Measurements from ENCODE around the gene ARHGAP1. TPM values are rescaled to one million over a fixed set of nuclear protein-coding genes. Genes with fewer than 3 reads are reported as not detected.

The ARHGAP1 gene
- total and polyA plus RNA-seq, 2 of the 13 experiments (the other 11 are each of a cell fraction or from before 2014, with no cell fraction given), result 18.6 to 30.3 TPM

- TF ChIP-seq MLXIP (CRISPR knock-in tag; IDR thresholded peaks at IDR 0.05; ENCODE audit: borderline replicate concordance) (no peak), ZNF558 (CRISPR knock-in tag; IDR thresholded peaks at IDR 0.05; ENCODE audit: borderline replicate concordance) (0 out of 2 replicates have a peak, but pooled peaks have one; percentile 79), ZNF704 (CRISPR knock-in tag; IDR thresholded peaks at IDR 0.05; ENCODE audit: borderline replicate concordance) (peak; percentile 71; the same call in 1 of the 2 replicates), SNAI1 (CRISPR knock-in tag; IDR thresholded peaks at IDR 0.05; ENCODE audit: borderline replicate concordance) (peak; percentile 74; the same call in 1 of the 2 replicates), MTF1 (CRISPR knock-in tag; IDR thresholded peaks at IDR 0.05) (no peak), MIER3 (CRISPR knock-in tag; IDR thresholded peaks at IDR 0.05; ENCODE audit: borderline replicate concordance) (peak; percentile 88), TFDP1 (CRISPR knock-in tag; IDR thresholded peaks at IDR 0.05; ENCODE audit: borderline replicate concordance) (peak; percentile 55; the same call in 1 of the 2 replicates), ATF6 (CRISPR knock-in tag; conservative IDR thresholded peaks at IDR 0.05) (no peak), TEAD3 (CRISPR knock-in tag; optimal IDR thresholded peaks at IDR 0.05; ENCODE audit: borderline replicate concordance) (peak; percentile 74), ZNF878 (CRISPR knock-in tag; IDR thresholded peaks at IDR 0.05) (no peak), ZBTB1 (CRISPR knock-in tag; IDR thresholded peaks at IDR 0.05; ENCODE audit: borderline replicate concordance) (no peak; the same call in 1 of the 2 replicates), ZNF513 (CRISPR knock-in tag; conservative IDR thresholded peaks at IDR 0.05) (no peak), NBN (conservative IDR thresholded peaks at IDR 0.05) (no peak), ZNF414 (CRISPR knock-in tag; IDR thresholded peaks at IDR 0.05) (no peak), MZF1 (CRISPR knock-in tag; IDR thresholded peaks at IDR 0.05; ENCODE audit: borderline replicate concordance) (no peak), TGIF2 (CRISPR knock-in tag; IDR thresholded peaks at IDR 0.05) (peak; percentile 42; the same call in 1 of the 2 replicates), THYN1 (CRISPR knock-in tag; IDR thresholded peaks at IDR 0.05; ENCODE audit: borderline replicate concordance, low read depth) (no peak), MEF2D (CRISPR knock-in tag; IDR thresholded peaks at IDR 0.05) (peak; percentile 69; the same call in 1 of the 2 replicates)
These were observed at the start of gene ARHGAP1, which contains the start of gene ZNF408 (continued) for GRCh38 chr11:46700241-46701077.

Data from HepG2 (cell line).